Transverse colon (tissue), 3 donors: ENCODE data around the gene ESRRA.

Experiments used
- CTCF ChIP-seq, 5 experiments: fragments of 200-600 bp in 3 of 5; fragments of 450-650 bp in 2 of 5; sonication (generic) in 3 of 5; IDR thresholded peaks; 1 replicate in 2 of 5; 2 replicates in 3 of 5; pipeline ENCODE4 v1.5.1; 2016 to 2017; ENCODE audit warnings: antibody characterized with exemption in 5 of 5, inconsistent platforms in 3 of 5, mild to moderate bottlenecking in 2 of 5, moderate library complexity in 1 of 5
- EP300 ChIP-seq: sonication (generic); formaldehyde crosslinking; IDR thresholded peaks from one replicate; pipeline ENCODE4 v1.6.1; 2017; ENCODE audit warnings: antibody characterized with exemption, low read depth
- POLR2A ChIP-seq: fragments of 450-650 bp; IDR thresholded peaks from one replicate; pipeline ENCODE4 v1.6.1; 2016; ENCODE audit warnings: antibody characterized with exemption, mild to moderate bottlenecking, moderate library complexity

GRCh38 chr11:64298966-64299846 lies 6.1 kb upstream of the ESRRA start:
- TF ChIP-seq EP300 (no peak), CTCF (IDR thresholded peaks at IDR 0.05) (peak in 1 of 5 experiments; percentile 11), POLR2A (no peak)
